ENCODE measurements around the gene ALDH1B1.

Gene ALDH1B1

DNA sequence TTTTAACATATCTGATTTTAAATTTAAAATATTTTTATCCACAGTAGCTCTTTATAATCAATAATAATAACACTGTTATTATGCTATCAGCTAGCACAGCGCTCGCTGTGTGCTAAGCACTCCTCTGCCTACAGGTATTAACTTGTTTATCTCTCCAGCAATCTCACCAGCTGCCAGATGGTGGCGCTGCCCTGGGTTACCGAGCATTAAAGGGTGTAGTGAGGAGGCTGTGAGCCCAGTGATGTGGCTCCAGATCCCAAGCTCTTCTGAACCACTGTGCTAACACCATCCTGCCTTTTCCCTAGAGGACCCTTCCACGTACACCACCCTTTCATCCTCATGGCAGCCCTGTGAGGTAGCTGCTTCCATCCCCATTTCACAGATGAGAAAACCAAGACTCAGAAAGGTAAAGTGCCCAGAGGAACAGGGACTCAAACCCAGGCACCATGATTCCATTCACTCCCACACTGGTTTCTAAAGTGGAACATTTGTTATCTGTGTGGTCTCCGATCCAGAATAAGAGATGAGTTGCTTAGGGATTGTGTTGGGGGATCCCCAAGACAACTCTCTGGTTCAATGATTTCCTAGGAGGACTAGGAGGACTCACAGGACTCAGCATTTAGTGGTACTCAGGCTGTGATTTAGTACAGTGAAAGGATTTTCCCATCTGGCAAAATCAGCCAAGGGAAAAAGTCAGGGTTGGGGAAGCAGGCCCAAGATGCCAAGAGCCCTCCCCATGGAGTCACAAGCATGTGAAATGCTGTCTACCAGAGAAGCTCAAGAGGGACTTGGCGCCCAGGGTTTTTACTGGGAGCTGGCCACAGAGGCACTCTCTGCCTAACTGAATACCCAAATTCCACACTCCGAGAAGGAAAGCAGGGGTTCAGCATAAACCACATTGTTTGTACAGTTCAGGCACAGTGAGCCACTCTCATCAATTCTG, 24.8 kb downstream of the ALDH1B1 start:
- DNase-seq: no peak

DNA sequence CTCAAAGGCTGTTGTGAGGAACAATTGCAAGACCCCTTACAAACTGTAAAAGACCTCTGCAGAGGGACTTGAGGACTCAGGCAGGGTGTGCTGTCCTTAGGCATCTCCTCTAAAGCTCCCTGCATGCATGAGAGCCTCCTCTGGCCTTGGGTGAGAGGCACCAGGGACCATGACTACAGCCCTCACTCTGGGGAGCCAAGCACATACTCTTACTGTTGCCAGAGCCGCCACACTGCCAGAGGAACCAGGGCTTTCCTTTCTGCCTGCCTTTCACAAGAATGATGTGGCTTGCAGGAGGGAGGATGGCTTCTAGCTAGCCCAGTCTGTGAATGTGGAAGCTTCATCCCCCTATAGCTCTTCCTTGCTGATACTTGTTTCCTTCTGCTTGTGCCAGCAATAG, 25.9 kb downstream of the ALDH1B1 start:
- no peak for DNase-seq

DNA sequence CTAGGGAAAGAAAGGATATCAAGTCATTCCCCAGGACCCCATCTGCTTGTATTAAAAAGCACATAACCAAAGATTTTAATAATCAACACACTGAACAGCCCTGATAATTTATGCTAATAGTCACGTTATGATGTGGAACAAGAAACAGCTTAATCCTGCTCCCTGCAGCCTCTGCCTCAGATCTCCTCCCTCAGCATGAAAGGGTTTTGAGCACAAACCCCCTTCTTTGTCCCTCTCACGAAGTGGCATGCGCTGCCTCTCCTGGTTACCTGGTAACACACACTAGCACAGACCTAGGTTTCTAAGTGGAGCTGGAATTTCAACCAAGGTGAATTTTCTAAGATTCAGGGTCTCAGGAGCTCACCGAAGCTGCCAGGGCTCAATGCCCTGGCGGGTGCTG, 26.7 kb downstream of the ALDH1B1 start:
- DNase-seq: no peak

DNA sequence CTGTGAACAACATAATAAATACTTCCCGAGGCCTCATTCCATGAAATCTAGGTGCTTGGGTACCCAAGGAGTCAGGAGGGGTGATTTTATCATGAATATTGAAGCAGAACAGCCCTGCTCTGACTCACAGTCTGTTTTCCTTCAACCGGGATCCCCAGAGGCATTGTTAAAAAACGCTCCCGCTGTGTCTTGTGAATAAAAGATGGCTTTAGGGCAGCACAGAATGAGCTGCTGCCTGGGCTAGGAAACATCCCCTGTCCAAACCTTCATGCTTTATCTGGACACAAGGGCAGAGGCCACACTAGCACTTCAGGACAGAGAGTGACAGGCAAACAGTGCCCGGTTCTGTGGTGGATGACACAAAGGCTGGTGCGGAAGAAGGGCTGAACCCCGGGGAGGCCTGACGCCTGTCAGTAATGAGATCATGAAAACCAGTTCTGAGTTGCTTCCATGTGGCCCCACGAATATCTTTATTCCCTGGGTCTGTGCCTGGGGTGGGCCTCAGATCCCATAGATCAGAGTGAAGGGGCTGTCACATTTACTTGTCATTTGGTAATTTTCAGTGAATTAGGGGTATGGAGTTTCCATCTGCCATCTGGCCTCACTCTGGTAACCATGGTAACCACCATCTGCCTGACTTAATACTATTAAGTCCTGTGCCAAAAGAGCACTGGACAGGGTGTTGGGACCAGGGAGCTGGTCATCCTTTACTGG, 29.2 kb downstream of the ALDH1B1 start:
- DNase-seq: peak; percentile 12

DNA sequence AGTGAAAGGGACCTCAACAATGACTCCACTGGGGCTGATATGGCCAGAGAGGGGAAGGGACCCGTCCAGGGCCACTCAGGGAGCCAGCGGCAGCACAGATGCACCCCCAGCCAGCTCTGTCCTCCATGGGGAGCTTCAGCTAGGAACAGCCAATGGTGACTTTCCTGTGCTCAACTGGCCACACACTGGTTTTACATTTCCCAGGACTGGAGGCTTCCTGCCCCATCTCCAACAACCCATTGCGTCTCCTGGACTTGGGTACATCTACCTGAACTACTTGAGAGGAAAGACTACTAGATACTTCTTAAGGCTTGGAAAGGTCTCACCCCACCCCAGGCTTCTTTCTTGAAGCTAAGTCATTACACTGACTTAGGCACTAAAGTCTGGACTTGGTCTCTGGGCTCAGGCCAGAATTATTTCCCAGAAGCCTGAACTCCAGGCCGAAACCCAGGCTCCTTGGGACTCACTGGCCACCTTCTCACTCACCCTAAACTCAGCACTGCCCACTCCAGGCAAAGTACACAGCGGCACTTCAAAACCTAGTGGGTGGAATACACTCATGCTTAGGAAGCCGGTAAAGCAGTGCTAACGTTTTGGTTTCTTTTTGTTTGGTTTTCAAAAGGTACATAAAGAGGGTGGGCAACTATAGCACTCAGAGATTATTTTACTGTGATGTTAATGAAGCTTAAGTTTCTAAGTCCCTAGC, 30.2 kb downstream of the ALDH1B1 start:
- DNase-seq: no peak

DNA sequence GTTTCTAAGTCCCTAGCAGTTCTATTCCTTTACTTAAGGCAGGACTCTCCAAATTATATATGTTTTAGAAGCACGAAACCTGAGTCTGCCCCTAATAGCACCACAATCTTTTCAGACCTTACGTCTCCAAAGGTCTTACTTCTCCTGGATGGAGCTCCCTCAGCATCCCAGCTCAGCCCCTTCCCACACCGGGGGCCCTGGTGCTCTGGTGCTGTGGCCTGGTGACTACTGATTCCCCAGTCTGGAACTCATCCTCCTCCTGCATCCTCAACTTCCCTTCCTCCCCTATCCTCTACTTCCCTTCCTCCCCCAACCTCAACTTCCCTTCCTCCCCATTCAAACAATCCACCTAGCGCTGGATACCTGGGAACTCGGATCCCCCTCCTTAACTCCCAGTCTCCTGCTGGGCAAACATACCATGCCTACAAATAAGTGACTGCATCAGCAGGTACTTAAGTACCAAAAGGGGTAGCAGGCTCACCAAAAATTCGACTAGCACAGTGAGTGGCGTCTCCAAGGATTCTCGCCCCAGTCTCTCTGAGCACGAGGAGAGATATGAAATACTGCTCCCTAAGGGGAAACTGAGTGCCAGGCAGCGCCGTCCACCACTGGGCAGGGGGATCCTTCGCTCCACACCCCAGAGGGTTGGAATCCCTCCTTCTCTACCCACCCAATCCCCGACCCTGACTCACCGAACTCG, 30.9 kb downstream of the ALDH1B1 start:
- no peak for DNase-seq

DNA sequence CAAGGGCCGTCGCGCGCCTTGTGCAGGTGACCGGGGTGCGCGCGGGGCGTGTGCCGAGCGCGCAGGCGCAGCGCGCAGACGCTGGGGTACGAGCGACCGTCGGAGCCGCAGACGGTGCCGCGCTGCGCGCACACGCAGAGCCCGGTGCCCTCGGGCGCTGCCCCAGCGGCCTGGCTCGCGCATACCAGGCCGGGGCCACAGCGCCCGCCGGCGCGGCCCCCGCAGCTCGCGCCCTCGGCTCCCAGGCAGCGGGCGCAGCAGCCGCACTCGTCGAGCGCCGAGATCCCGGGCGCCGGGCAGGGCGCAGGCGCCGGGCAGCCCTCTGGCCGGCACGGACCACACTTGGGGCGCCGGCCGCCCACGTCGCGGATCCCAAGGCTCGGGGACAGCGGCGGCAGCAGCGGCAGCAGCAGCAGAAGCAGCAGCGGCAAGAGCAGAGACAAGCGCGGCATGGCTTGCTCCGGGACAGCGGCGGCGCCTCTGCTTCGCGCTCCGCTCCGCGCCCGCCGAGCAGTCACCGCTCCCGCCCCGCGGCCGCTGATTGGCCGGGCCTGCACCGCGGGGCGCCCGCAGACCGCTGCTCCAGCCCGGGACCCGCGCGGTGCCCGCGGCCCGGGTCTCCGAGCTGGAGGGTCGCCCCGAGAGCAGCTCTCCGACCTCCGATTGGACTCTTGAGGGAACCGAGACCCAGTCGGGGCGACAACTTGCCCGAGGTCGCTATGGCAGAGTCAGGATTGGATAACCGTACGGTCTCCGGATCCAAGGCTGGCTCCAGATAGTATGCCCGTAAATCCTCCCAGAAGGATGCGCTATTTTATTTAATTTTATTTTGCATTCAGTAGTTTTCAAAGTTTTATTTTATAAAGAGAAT, 31.7 kb downstream of the ALDH1B1 start, which contains the start of gene IGFBPL1:
TSS of gene IGFBPL1 (minus strand) at position 482 of the 871 bp plus-strand sequence. CDS start at position 452, 30 bp downstream.
- peak; percentile 10 for DNase-seq

DNA sequence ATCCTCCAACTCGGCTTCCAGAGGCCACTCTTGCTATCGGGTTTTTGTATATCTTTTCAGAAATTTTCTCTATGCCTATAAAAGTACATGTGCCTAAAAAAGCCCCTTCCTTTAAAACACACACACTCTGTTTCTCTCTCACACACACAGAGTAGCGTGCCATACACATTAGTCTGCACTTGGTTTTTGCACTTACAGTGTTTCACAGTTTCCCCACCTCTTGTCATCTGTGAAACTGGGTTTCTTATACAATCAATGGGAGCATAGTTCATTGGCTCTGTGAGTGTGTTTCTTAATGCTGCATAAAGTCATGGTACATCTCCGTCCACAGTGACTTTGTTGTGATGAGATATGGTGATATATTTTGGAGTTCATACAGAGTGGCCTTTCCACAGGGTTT, 32.4 kb downstream of the ALDH1B1 start:
- DNase-seq: no peak

DNA sequence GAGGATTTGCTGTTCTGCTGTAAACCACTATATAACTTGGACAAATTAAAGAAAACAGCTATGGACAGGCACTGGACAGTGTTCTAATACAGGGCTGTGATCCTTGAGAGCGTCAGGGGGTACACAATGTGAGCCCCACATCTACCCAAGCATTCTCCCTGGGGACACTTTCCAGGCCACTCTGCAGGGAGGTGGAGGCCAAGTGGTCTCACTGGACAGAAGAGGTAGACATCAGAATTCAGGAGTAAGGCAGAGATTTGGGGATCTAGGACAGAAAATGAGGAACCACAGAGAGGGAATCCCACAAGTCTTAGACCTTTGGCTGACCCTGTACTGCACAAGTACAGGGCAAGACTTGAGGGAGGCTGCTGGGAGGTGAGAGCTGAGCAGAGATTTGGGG, 35.6 kb downstream of the ALDH1B1 start:
- DNase-seq: no peak

DNA sequence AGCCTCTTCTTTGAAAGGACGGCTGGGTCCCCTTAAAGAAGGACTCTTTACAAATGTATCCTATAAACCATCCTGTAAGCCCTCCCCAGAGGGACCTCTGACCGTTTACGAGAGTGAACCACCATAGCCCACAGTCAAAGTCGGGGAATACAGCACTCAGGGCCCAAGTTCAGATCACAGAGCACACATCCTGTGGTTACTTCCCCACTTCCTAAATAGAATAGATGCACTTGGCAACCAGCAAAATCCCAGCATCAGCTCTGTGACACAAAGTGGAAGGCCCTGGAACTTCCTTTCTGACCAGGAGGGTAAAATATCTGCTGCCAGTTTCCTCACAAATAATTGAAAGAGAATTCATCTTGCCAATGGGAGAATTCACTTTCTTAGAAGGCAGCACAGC, 38.6 kb downstream of the ALDH1B1 start:
- DNase-seq: no peak

DNA sequence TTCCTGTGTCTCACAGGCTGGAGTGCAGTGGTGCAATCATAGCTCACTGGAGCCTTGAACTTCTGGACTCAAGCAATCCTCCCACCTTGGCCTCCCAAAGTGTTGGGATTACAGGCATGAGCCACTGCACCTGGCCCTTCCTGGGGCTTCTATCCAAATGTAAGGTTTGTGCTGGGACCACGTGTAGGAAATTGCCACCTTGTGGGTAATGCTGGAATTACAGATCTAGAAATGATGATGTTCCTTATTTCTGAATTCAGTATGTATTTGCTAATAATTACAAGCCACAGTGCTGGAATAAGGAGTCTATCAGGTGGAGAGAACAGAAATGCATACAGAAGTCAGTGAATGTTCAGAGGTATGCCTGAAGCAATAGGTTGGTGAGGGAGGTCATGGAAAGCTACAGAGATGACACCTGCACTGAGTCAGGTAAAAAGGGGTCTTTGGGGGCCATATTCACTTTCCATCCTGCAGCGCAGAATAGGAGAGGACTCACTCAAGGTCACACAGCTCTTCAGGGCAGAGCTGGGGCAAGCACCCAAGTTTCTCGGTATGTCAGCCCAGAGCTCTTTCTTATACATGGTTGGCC, 40.5 kb downstream of the ALDH1B1 start:
- no peak for DNase-seq

DNA sequence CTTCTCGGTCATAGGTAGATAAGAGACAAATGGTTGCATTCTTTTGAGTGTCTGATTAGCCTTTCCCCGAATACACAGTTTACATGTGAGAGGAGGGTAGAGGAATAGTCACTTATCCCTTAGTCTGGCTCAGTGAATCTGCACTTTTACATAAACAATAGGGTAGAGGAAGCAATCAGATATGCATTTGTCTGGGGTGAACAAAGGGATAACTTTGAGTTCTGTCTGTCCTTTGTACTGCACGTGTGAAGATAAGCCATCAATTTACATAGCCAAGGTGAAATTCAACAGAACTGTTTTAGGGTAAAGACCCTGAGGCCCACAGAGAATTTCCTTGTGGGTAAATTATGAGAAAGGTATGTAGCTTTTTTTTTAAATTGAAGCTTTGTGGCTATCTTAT, 41.9 kb downstream of the ALDH1B1 start:
- DNase-seq: no peak

DNA sequence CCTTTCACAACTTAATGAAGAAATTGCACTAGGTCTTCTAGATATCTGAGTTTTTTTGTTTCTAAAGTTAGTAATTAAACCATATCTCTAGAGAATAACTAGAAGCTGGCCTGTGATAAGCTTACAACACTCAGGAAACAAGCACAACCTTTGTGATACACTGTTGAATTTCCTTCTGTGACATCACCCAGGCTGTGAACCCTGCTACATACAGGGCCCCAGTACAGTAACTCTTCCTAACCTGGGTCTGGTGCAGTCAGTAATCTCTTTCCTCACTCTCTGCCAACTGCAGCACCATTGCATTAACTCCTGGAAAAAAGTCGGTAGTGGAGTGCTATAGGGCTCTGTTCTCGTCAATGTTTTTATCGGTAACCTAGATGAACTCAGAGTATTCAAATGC, 42.4 kb downstream of the ALDH1B1 start:
- no peak for DNase-seq

DNA sequence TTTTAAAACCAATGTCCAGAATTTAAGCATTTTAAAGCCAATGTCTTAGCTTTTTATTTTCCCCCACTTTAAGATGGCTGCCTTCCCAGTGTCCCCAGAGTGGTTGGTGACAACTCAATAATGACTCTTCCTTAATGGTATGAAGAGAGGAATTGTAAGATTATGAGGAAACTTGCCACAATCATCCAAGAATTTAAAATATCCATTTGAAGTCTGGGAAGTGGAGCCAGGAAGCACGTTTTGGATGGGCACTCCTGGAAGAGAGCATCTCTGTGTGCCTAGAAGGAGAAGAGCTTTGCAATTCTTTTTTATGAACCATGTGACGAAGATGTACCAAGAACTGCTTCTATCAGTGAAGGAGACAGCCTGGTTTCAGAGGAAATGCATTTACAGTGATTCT, 43.0 kb downstream of the ALDH1B1 start:
- no peak for DNase-seq

DNA sequence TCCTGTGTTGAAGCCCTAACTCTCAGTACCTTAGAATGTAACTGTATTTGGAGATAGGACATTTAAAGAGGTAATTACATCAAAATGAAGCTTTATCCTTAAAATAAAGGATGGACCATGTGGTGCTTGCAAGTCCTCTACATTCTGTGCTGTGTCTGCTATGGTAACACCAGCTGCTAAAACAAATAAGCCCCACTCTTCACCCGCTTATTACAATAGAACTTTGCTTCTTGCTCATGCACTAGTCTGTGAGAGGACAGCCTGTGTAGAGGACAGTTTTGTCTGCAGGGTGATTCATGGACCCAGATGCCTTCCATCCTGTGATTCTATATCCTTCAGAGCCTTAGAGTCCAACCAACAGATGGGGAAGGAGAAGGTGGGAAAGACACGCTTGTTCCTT, 44.2 kb downstream of the ALDH1B1 start:
- no peak for DNase-seq

DNA sequence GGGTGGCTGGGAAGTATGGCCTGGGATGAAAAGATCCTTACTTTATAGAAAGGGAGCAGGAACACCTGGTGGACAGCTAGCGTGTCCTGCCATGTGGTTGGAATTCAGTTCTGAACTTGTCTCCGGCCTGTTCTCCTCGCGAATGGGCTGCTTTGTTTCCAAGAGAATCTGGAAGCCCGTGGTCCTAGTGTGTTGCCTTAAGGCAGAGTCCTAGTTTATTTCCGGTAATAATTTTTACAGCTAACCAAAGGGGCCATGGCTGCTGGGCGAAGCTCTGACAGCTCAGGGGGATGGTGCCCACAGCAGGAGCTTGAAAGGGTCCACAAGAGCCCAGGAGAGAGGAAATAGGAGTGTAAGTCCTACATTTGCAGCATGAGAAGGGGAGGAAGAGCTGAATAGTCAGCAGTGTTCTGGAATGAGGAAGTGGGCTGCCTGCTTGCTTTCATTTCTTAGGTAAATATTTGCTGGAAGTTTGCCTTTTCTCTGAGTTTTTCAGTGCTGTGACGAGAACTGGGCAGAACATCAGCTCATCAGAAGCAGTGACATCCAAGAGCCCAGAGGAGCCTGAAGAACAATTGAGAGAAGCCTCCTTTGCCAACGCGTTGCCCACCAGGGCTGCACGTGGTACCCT, 44.8 kb downstream of the ALDH1B1 start:
- DNase-seq: no peak

DNA sequence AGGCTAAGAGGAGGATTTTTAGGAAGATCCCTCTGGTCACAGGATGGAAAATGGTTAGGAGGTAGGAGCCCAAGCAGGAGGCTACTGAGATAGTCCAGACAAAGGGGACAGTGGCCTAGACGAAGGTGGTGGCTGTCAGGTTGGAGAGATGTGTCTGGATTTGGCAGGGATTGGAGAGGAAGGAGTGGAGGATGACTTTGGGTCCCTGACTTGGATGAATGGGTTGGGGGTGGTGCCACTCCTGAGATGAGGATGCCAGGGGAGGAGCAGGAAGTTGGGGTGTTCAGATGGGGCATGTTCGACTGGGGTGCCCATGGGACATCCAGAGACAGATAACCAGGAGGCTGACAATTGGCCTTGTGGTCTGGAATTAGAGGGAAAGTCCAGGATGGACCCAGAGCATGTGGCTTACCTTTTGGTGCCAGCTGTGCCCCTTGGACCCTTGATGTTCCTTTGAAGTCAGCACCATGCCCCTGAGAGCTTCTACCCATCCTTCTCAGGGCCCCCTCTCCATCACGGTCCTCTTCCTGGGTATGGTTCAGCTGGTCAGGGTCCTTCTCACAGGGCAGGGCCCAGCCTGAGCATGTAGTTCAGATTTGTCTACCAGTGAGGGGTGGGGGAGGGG, 46.9 kb downstream of the ALDH1B1 start:
- DNase-seq: no peak

DNA sequence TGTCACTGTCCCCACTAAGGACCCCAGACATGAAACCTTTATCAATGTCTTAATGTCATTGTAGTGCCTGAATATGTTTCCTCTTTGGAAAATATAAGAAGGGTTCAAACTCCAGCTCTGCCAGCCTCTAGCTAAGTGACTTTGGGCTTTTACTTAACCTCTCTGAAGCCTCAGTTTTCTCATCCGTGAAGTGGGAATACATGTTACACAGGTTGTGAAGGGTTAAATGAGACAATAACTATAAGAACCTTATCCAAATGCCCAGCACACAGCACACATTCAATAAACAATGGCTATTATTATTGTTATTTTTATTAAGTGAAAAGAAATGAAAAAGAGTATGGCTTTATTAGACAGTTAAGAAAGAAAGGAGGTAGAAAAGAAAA, 47.4 kb downstream of the ALDH1B1 start:
- no peak for DNase-seq

DNA sequence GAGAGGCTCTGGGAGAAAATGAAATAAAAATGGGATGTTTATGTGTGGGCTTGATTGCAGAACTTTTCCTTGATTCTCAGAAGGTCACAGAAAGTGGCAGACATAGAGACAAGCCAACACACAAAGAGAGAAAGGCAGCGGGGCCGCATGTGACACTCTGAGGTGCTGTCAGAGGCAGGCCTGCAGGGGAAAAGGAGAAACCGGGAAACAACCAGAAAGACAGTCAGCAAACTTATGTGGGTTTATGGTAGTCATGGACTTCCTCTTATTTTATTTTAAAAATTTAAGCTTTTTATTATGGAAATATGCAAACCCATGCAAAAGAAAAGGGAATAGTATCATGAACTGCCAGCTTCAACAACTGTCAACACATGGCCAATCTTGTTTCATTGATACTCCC, 48.0 kb downstream of the ALDH1B1 start:
- no peak for DNase-seq

DNA sequence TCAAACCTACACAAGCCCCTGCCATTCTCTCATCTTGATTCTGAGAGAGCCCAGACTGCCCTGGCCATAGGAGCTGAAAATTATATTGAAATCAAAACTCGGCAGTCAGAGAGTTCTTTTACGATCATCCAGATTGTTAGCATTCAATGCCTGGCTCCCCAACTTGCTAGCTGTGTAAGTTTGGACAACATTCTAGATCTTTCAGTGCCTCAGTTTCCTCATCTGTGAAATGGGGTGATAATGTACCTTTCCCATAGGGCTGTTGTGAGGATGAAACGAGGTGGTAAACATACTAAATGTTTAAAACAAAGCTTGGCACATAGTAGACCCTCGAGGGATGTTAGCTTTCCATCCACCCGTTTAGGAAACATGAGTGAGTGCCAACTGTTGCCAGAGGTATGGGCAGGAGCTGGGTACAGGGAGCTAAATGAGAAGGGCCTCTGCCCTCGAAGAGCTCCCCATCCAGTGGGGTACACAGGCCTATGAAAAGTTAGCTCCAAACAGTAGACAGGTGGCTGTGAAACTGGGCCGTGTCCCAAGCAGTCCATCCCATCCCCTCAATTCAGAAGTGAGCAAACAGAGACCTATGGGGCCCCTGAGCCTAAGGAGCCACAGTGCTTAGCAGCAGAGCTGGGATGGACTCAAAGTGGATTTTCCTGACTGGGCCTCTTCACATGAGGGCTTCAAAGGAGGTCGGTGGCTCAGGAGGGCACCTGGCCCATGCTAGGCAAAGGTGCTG, 49.0 kb downstream of the ALDH1B1 start:
- no peak for DNase-seq

Data from NCI-H2107 (cell line).